Measurements from ENCODE around the gene GTF2B.
"Not testable (repeated sequence)": the region's sequence is repeated elsewhere in the genome, so short reads cannot be mapped to it uniquely, and the experiment has no call there.

GRCh38 chr1:88880717-88881116, 10.7 kb downstream of the GTF2B start:
- TF ChIP-seq POLR2A (IDR thresholded peaks at IDR 0.05; ENCODE audit: low read length); GATA1 (IDR thresholded peaks at IDR 0.05; ENCODE audit: low read depth, low read length): not testable (repeated sequence)

All from erythroblast (primary cell).